NK-92 (cell line): ENCODE results near the gene CMSS1.
A peak's percentile ranks its signal among the peaks of the same experiment; 100 is the strongest.

ENCODE experiments used
- DNase-seq: peaks from one replicate; lab custom pipeline; 2025; ENCODE audit not compliant: unreplicated experiment; lab: John Stamatoyannopoulos, UW

The CMSS1 gene

GRCh38 chr3:99817437-99818240, at the start of gene CMSS1:
Gene CMSS1, plus strand, starts transcription at chr3:99817862.
- peak; percentile 79 for DNase-seq

- DNase-seq = no peak
These were observed 49.5 kb upstream of the CMSS1 start for GRCh38 chr3:99768126-99768525.

GRCh38 chr3:99768808-99769501, 48.7 kb upstream of the CMSS1 start:
- no peak for DNase-seq

GRCh38 chr3:99772171-99772570, 45.5 kb upstream of the CMSS1 start:
- DNase-seq = no peak

- no peak for DNase-seq
These were observed 45.0 kb upstream of the CMSS1 start for GRCh38 chr3:99772671-99773070.

GRCh38 chr3:99774467-99774866, 43.2 kb upstream of the CMSS1 start:
- no peak for DNase-seq

- no peak for DNase-seq
These were observed 41.0 kb upstream of the CMSS1 start for GRCh38 chr3:99776516-99777209.

GRCh38 chr3:99777210-99777549, 40.5 kb upstream of the CMSS1 start:
- DNase-seq = no peak

GRCh38 chr3:99777708-99778107, 40.0 kb upstream of the CMSS1 start:
- DNase-seq = no peak

GRCh38 chr3:99780749-99781148, 36.9 kb upstream of the CMSS1 start:
- no peak for DNase-seq

GRCh38 chr3:99781761-99782160, 35.9 kb upstream of the CMSS1 start:
- DNase-seq = no peak

- no peak for DNase-seq
These were observed 34.6 kb upstream of the CMSS1 start for GRCh38 chr3:99783011-99783573.

- DNase-seq = no peak
These were observed 28.5 kb upstream of the CMSS1 start for GRCh38 chr3:99789011-99789721.

- DNase-seq = no peak
These were observed 23.2 kb upstream of the CMSS1 start for GRCh38 chr3:99794485-99794884.

GRCh38 chr3:99795573-99795972, 22.1 kb upstream of the CMSS1 start:
- no peak for DNase-seq

- no peak for DNase-seq
These were observed 18.2 kb upstream of the CMSS1 start for GRCh38 chr3:99799422-99799821.

GRCh38 chr3:99803297-99803696, 14.4 kb upstream of the CMSS1 start:
- no peak for DNase-seq

GRCh38 chr3:99805160-99805559, 12.5 kb upstream of the CMSS1 start:
- DNase-seq = no peak

- DNase-seq = no peak
These were observed 9.4 kb upstream of the CMSS1 start for GRCh38 chr3:99808163-99808794.

- DNase-seq = no peak
These were observed 8.1 kb upstream of the CMSS1 start for GRCh38 chr3:99809565-99809964.

- no peak for DNase-seq
These were observed 7.3 kb upstream of the CMSS1 start for GRCh38 chr3:99810403-99810802.
